ENCODE results near the gene KRTAP2-1.
"Not testable (repeated sequence)": the region's sequence is repeated elsewhere in the genome, so short reads cannot be mapped to it uniquely, and the experiment has no call there.

KRTAP2-1 gene

DNA sequence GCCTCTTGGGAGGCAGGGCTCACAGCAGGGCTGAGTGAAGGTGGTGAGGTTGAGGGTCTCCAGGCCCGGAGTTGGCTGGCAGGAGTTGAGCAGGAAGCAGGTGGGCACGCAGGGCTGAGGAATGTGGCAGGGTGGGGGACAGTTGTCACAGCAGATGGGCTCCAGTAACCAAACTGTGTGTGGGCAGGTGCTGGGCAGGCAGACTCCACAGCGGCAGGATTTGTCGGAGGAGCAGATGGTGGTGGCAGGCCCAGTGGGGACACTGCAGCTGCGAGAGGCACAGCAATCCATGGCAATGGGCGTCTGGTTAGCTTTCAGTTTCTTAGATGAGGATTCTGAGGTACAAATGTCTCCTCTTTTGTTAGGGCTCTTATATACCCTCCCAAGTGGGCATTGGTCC is 47.6 kb downstream of the KRTAP2-1 start, which contains the start of gene KRTAP3-2:
Gene KRTAP3-2 (minus strand): TSS at position 344 of the 400 bp plus-strand sequence. CDS start 53 bp downstream, at position 291.
- not testable (repeated sequence) for H3K9me3 ChIP-seq (ENCODE audit: control insufficient read depth, low read length); H3K27ac ChIP-seq (ENCODE audit: insufficient read depth, low read depth, low read length, poor library complexity, severe bottlenecking); H3K36me3 ChIP-seq (ENCODE audit: control insufficient read depth, insufficient read depth, low read length); H3K4me1 ChIP-seq (ENCODE audit: control insufficient read depth, insufficient read depth, low read length); H3K27me3 ChIP-seq (ENCODE audit: control insufficient read depth, insufficient read depth, low read length, poor library complexity, severe bottlenecking); H3K4me3 ChIP-seq (ENCODE audit: insufficient read depth, low read depth, low read length)
- 94 to 97% methylated on average over 5 to 6 of the region's 6 CpGs for WGBS, 2 experiments

DNA sequence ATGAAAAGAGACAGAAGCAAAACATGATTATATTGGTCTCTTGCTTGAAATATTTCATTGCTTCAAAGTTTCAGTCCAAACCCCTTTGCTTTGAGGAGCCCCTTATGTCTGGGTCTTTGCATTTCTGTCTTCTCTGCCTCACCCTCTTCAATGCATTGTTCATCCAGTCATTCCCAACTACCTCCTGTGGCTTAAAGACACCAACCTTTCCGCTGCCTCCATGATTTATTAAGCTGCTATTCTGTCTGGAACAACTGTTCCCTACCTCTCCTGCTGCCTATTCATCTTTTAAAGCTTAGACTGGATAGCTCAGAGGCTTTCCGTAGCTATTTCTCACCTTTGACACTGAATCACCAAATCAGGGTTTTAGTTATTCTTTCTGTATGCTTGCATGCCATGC is 49.8 kb downstream of the KRTAP2-1 start:
- WGBS, 2 experiments: 82 to 83% methylated on average over 2 of the region's 2 CpGs

DNA sequence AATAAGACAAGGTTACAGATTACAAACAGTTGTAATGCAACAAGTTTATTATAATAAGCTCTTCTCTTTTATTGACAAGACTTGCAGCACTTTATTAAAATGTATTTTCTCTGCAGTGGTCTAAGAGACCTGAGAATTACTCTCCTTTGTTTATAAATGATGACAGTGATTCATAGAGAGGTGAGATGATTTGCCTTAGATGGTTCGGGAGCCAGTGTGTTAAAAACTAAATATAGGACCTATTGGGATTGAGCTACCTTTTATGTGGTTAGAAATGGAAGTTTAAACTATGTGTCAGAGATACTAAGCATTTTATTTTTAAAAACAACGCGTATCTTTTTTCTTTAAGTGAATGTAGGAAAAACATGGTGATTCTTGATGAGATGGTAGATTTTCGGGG is 50.3 kb downstream of the KRTAP2-1 start:
- H3K27ac ChIP-seq (ENCODE audit: insufficient read depth, low read depth, low read length, poor library complexity, severe bottlenecking): no peak overlapping the region
- no peaks in the 10 kb centered on the region for H3K27me3 ChIP-seq (ENCODE audit: control insufficient read depth, insufficient read depth, low read length, poor library complexity, severe bottlenecking)
- H3K4me1 ChIP-seq (ENCODE audit: control insufficient read depth, insufficient read depth, low read length): no peaks in the 10 kb centered on the region
- WGBS, 2 experiments: 94 to 98% methylated on average over 3 of the region's 4 CpGs
- no peaks in the 10 kb centered on the region for H3K36me3 ChIP-seq (ENCODE audit: control insufficient read depth, insufficient read depth, low read length)
- no peak overlapping the region for H3K4me3 ChIP-seq (ENCODE audit: insufficient read depth, low read depth, low read length)
- no peaks in the 10 kb centered on the region for H3K9me3 ChIP-seq (ENCODE audit: control insufficient read depth, low read length)

More for the DNA sequence above, 49.8 kb downstream of the KRTAP2-1 start:
- H3K27ac ChIP-seq (ENCODE audit: insufficient read depth, low read depth, low read length, poor library complexity, severe bottlenecking): no peak overlapping the region
- no peaks in the 10 kb centered on the region for H3K9me3 ChIP-seq (ENCODE audit: control insufficient read depth, low read length)
- H3K27me3 ChIP-seq (ENCODE audit: control insufficient read depth, insufficient read depth, low read length, poor library complexity, severe bottlenecking): no peaks in the 10 kb centered on the region
- H3K4me1 ChIP-seq (ENCODE audit: control insufficient read depth, insufficient read depth, low read length): no peaks in the 10 kb centered on the region
- H3K36me3 ChIP-seq (ENCODE audit: control insufficient read depth, insufficient read depth, low read length): no peaks in the 10 kb centered on the region
- no peak overlapping the region for H3K4me3 ChIP-seq (ENCODE audit: insufficient read depth, low read depth, low read length)
